Measurements from ENCODE around the gene PLCB1.

The PLCB1 gene

GRCh38 chr20:8914421-8914820, 782.4 kb downstream of the PLCB1 start:
- Histone ChIP-seq H3K4me1 (ENCODE audit: control extremely low read depth in 1 of 4, control insufficient read depth in 4 of 4, insufficient read depth in 4 of 4, low read length in 3 of 4) (no peaks in the 10 kb centered on the region), H3K36me3 (ENCODE audit: control insufficient read depth in 4 of 4, insufficient read depth in 4 of 4, low read length in 3 of 4) (no peaks in the 10 kb centered on the region), H3K4me3 (ENCODE audit: control insufficient read depth in 1 of 7, extremely low read depth in 1 of 7, insufficient read depth in 4 of 7, low read depth in 2 of 7, low read length in 6 of 7) (no peak overlapping the region), H3K9me3 (ENCODE audit: control extremely low read depth in 1 of 5, control insufficient read depth in 4 of 5, insufficient read depth in 2 of 5, low read depth in 1 of 5, low read length in 4 of 5) (peaks cover 0 to 3% (median 0%) of the 10 kb centered on the region in 5 experiments), H3K27ac (ENCODE audit: insufficient read depth in 1 of 2, low read depth in 1 of 2, low read length in 2 of 2, poor library complexity in 1 of 2, severe bottlenecking in 2 of 2) (no peak overlapping the region), H3K27me3 (replicated peaks in 2 of 5; ENCODE audit: control insufficient read depth in 4 of 5, insufficient read depth in 5 of 5, low read length in 4 of 5) (no peaks in the 10 kb centered on the region)
- no peak for DNase-seq
- CTCF ChIA-PET, result no interaction called here
- POLR2A ChIA-PET, result no interaction called here
- WGBS (ENCODE audit: insufficient coverage), result no CpG with 5 or more reads among the region's 1 CpG

DNA sequence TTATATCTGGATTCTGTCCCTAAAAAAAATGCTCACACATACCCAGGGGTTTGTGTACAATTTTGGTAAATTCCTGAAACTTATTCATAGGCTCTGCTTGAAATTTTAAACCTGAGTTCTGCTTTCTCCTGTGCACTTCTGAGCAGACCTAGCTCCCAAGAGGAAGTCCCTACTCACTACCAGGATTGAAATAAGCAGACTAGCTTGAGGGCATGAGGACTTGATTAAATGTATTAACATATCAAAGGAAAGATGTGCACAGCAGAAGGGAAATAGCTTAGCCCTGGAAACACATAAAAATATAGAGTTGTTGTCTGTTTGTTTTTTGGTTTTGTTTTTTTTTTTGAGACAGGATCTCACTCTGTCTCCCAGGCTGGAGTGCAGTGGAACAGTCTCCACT, 785.0 kb downstream of the PLCB1 start:
- Histone ChIP-seq H3K4me1 (ENCODE audit: control extremely low read depth in 1 of 4, control insufficient read depth in 4 of 4, insufficient read depth in 4 of 4, low read length in 3 of 4) (no peaks in the 10 kb centered on the region), H3K27ac (ENCODE audit: insufficient read depth in 1 of 2, low read depth in 1 of 2, low read length in 2 of 2, poor library complexity in 1 of 2, severe bottlenecking in 2 of 2) (no peak overlapping the region), H3K27me3 (replicated peaks in 2 of 5; ENCODE audit: control insufficient read depth in 4 of 5, insufficient read depth in 5 of 5, low read length in 4 of 5) (no peaks in the 10 kb centered on the region), H3K4me3 (ENCODE audit: control insufficient read depth in 1 of 7, extremely low read depth in 1 of 7, insufficient read depth in 4 of 7, low read depth in 2 of 7, low read length in 6 of 7) (no peak overlapping the region), H3K36me3 (ENCODE audit: control insufficient read depth in 4 of 4, insufficient read depth in 4 of 4, low read length in 3 of 4) (no peaks in the 10 kb centered on the region), H3K9me3 (ENCODE audit: control extremely low read depth in 1 of 5, control insufficient read depth in 4 of 5, insufficient read depth in 2 of 5, low read depth in 1 of 5, low read length in 4 of 5) (peaks cover 0 to 3% (median 2%) of the 10 kb centered on the region in 5 experiments)
- ChIA-PET CTCF (no interaction called here), POLR2A (no interaction called here)
- DNase-seq, result peak in 2 of 3 donors; percentile 10 to 15

GRCh38 chr20:8918145-8918544, 786.1 kb downstream of the PLCB1 start:
- Histone ChIP-seq H3K27me3 (replicated peaks in 2 of 5; ENCODE audit: control insufficient read depth in 4 of 5, insufficient read depth in 5 of 5, low read length in 4 of 5) (no peaks in the 10 kb centered on the region), H3K27ac (ENCODE audit: insufficient read depth in 1 of 2, low read depth in 1 of 2, low read length in 2 of 2, poor library complexity in 1 of 2, severe bottlenecking in 2 of 2) (no peak overlapping the region), H3K4me3 (ENCODE audit: control insufficient read depth in 1 of 7, extremely low read depth in 1 of 7, insufficient read depth in 4 of 7, low read depth in 2 of 7, low read length in 6 of 7) (no peak overlapping the region), H3K36me3 (ENCODE audit: control insufficient read depth in 4 of 4, insufficient read depth in 4 of 4, low read length in 3 of 4) (no peaks in the 10 kb centered on the region), H3K9me3 (ENCODE audit: control extremely low read depth in 1 of 5, control insufficient read depth in 4 of 5, insufficient read depth in 2 of 5, low read depth in 1 of 5, low read length in 4 of 5) (peaks cover 0 to 3% (median 2%) of the 10 kb centered on the region in 5 experiments), H3K4me1 (ENCODE audit: control extremely low read depth in 1 of 4, control insufficient read depth in 4 of 4, insufficient read depth in 4 of 4, low read length in 3 of 4) (no peaks in the 10 kb centered on the region)
- WGBS (ENCODE audit: insufficient coverage), result 93% methylated on average over 2 of the region's 3 CpGs
- CTCF ChIA-PET, result no interaction called here
- no peak for DNase-seq
- POLR2A ChIA-PET, result no interaction called here

- Histone ChIP-seq H3K27ac (ENCODE audit: insufficient read depth in 1 of 2, low read depth in 1 of 2, low read length in 2 of 2, poor library complexity in 1 of 2, severe bottlenecking in 2 of 2) (no peak overlapping the region), H3K4me3 (ENCODE audit: control insufficient read depth in 1 of 7, extremely low read depth in 1 of 7, insufficient read depth in 4 of 7, low read depth in 2 of 7, low read length in 6 of 7) (no peak overlapping the region), H3K36me3 (ENCODE audit: control insufficient read depth in 4 of 4, insufficient read depth in 4 of 4, low read length in 3 of 4) (no peaks in the 10 kb centered on the region), H3K27me3 (replicated peaks in 2 of 5; ENCODE audit: control insufficient read depth in 4 of 5, insufficient read depth in 5 of 5, low read length in 4 of 5) (no peaks in the 10 kb centered on the region), H3K4me1 (ENCODE audit: control extremely low read depth in 1 of 4, control insufficient read depth in 4 of 4, insufficient read depth in 4 of 4, low read length in 3 of 4) (no peaks in the 10 kb centered on the region), H3K9me3 (ENCODE audit: control extremely low read depth in 1 of 5, control insufficient read depth in 4 of 5, insufficient read depth in 2 of 5, low read depth in 1 of 5, low read length in 4 of 5) (peaks cover 0 to 3% (median 0%) of the 10 kb centered on the region in 5 experiments)
- DNase-seq, result no peak
- 100% methylated on average over 2 of the region's 2 CpGs for WGBS (ENCODE audit: insufficient coverage)
- ChIA-PET POLR2A (no interaction called here), CTCF (no interaction called here)
Observed at GRCh38 chr20:8924539-8924938, 792.5 kb downstream of the PLCB1 start.

DNA sequence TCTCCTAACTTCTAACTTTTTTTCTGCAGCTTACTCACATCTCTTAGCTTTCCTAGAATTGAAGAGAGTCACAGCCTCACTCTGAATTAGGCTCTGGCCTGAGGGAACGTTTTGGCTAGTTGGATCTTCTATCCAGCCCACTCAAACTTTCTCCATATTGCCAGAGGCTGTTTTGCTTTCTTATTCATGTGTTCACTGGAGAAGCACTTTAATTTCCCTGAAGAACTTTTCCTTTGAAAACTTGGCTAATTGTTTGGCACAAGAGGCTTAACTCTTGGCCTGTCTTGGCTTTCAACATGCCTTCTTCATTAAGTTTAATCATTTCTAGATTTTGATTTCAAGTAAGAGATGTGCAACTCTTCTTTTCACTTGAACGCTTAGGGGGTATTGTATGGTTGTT, 798.7 kb downstream of the PLCB1 start:
- CTCF ChIA-PET, result no interaction called here
- peaks cover 0 to 2% (median 0%) of the 10 kb centered on the region in 5 experiments for H3K9me3 ChIP-seq (ENCODE audit: control extremely low read depth in 1 of 5, control insufficient read depth in 4 of 5, insufficient read depth in 2 of 5, low read depth in 1 of 5, low read length in 4 of 5)
- DNase-seq, result no peak
- H3K36me3 ChIP-seq (ENCODE audit: control insufficient read depth in 4 of 4, insufficient read depth in 4 of 4, low read length in 3 of 4), result no peaks in the 10 kb centered on the region
- no peak overlapping the region for H3K27ac ChIP-seq (ENCODE audit: insufficient read depth in 1 of 2, low read depth in 1 of 2, low read length in 2 of 2, poor library complexity in 1 of 2, severe bottlenecking in 2 of 2)
- peaks cover 0 to 3% (median 0%) of the 10 kb centered on the region in 4 experiments for H3K4me1 ChIP-seq (ENCODE audit: control extremely low read depth in 1 of 4, control insufficient read depth in 4 of 4, insufficient read depth in 4 of 4, low read length in 3 of 4)
- POLR2A ChIA-PET, result no interaction called here
- H3K27me3 ChIP-seq (replicated peaks in 2 of 5; ENCODE audit: control insufficient read depth in 4 of 5, insufficient read depth in 5 of 5, low read length in 4 of 5), result no peaks in the 10 kb centered on the region
- WGBS (ENCODE audit: insufficient coverage), result 100% methylated on average over 1 of the region's 2 CpGs
- no peak overlapping the region for H3K4me3 ChIP-seq (ENCODE audit: control insufficient read depth in 1 of 7, extremely low read depth in 1 of 7, insufficient read depth in 4 of 7, low read depth in 2 of 7, low read length in 6 of 7)

DNA sequence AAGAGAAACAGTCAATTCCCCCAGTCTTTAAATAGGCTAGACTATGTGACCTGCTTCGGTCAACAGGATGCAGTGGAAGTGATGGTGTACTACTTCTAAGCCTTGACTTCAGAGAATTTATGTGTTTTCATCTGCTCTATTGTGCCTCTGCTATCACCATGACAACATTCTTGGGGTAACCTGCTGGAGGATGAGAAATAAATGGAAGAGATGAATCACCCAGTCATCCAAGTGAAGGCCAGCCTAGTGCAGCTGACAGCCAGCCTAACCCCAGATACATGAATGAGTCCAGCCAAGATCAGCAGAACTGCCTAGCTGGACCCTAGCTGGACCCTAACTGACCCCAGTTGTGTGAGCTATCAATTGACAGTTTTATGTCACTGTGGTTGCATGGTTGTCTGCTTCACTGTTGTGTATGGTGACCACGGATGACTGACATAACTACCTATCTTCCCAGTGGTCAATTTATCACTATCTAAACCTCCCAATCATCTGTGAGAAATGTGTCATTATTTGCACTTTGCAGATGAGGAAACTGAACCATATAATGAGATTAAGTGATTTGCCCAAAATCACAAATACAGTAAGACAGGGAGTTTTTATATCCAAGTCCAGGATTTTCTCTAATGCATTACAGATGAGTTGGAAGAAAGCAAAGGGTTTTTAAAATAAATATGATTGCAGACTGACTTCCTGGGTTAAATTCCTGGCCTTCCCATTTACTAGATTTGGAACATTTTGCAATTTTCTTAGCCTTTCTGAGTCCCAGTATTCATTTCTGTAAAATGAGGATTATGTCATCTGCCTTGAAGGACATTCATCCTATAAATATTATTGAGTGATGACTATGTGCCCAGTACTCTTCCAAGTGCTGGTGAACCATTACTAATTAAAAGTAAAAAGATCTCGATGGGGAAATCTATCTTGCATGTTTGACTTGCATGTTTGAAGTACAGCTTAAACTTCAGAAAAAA, 800.4 kb downstream of the PLCB1 start:
- H3K4me3 ChIP-seq (ENCODE audit: control insufficient read depth in 1 of 7, extremely low read depth in 1 of 7, insufficient read depth in 4 of 7, low read depth in 2 of 7, low read length in 6 of 7), result no peak overlapping the region
- H3K27ac ChIP-seq (ENCODE audit: insufficient read depth in 1 of 2, low read depth in 1 of 2, low read length in 2 of 2, poor library complexity in 1 of 2, severe bottlenecking in 2 of 2), result no peak overlapping the region
- peaks cover 0 to 3% (median 0%) of the 10 kb centered on the region in 4 experiments for H3K4me1 ChIP-seq (ENCODE audit: control extremely low read depth in 1 of 4, control insufficient read depth in 4 of 4, insufficient read depth in 4 of 4, low read length in 3 of 4)
- 100% methylated on average over 1 of the region's 3 CpGs for WGBS (ENCODE audit: insufficient coverage)
- H3K36me3 ChIP-seq (ENCODE audit: control insufficient read depth in 4 of 4, insufficient read depth in 4 of 4, low read length in 3 of 4), result no peaks in the 10 kb centered on the region
- H3K9me3 ChIP-seq (ENCODE audit: control extremely low read depth in 1 of 5, control insufficient read depth in 4 of 5, insufficient read depth in 2 of 5, low read depth in 1 of 5, low read length in 4 of 5), result peaks cover 0 to 2% (median 0%) of the 10 kb centered on the region in 5 experiments
- no peaks in the 10 kb centered on the region for H3K27me3 ChIP-seq (replicated peaks in 2 of 5; ENCODE audit: control insufficient read depth in 4 of 5, insufficient read depth in 5 of 5, low read length in 4 of 5)
- ChIA-PET CTCF (no interaction called here), POLR2A (no interaction called here)
- peak; percentile 48 to 92 (median 82) for DNase-seq

GRCh38 chr20:8933381-8933807, 801.3 kb downstream of the PLCB1 start:
- Histone ChIP-seq H3K9me3 (ENCODE audit: control extremely low read depth in 1 of 5, control insufficient read depth in 4 of 5, insufficient read depth in 2 of 5, low read depth in 1 of 5, low read length in 4 of 5) (peaks cover 0 to 2% (median 0%) of the 10 kb centered on the region in 5 experiments), H3K27me3 (replicated peaks in 2 of 5; ENCODE audit: control insufficient read depth in 4 of 5, insufficient read depth in 5 of 5, low read length in 4 of 5) (no peaks in the 10 kb centered on the region), H3K27ac (ENCODE audit: insufficient read depth in 1 of 2, low read depth in 1 of 2, low read length in 2 of 2, poor library complexity in 1 of 2, severe bottlenecking in 2 of 2) (no peak overlapping the region), H3K4me3 (ENCODE audit: control insufficient read depth in 1 of 7, extremely low read depth in 1 of 7, insufficient read depth in 4 of 7, low read depth in 2 of 7, low read length in 6 of 7) (no peak overlapping the region), H3K36me3 (ENCODE audit: control insufficient read depth in 4 of 4, insufficient read depth in 4 of 4, low read length in 3 of 4) (no peaks in the 10 kb centered on the region), H3K4me1 (ENCODE audit: control extremely low read depth in 1 of 4, control insufficient read depth in 4 of 4, insufficient read depth in 4 of 4, low read length in 3 of 4) (peaks cover 0 to 3% (median 0%) of the 10 kb centered on the region in 4 experiments)
- ChIA-PET CTCF (no interaction called here), POLR2A (no interaction called here)
- no CpG with 5 or more reads among the region's 1 CpG for WGBS (ENCODE audit: insufficient coverage)
- DNase-seq, result no peak

Measured in common myeloid progenitor, CD34-positive (primary cell).